NT2/D1 (cell line): ENCODE measurements around the gene SOX11.

Experiments used
- SUZ12 ChIP-seq: IDR thresholded peaks from 2 replicates; pipeline ENCODE4 v1.6.1; 2011; ENCODE audit not compliant: insufficient read length, insufficient read depth; ENCODE audit errors: extremely low read depth
- ZNF274 ChIP-seq: IDR thresholded peaks from 2 replicates; pipeline ENCODE4 v1.6.1; 2011; ENCODE audit warnings: mild to moderate bottlenecking, low read depth, low read length

DNA sequence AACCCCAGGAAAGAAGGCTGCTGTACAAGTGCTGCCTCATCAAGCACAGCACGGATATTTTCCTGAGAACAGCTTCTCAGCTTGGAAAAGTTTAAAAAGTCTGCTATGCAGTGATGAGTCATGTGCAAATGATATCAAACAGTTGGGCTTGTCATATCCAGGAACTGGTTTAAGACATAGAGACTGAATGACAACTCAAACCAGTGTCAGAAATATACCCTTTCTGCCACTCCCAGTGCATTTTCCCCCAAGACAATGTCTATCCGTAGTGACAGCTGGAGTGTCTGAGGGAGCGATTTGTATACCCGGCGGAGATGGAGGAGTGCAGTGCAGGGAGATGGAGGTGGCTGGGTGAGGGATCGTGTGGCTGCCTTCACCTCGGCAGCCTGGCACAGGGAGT lies 28.2 kb downstream of the SOX11 start:
- TF ChIP-seq SUZ12 (no peak), ZNF274 (no peak; the same call in 1 of the 2 replicates)
